Fibroblast of skin of left quadriceps (primary cell): ENCODE results near the gene BTBD6.
"Not testable (repeated sequence)": the region's sequence is repeated elsewhere in the genome, so short reads cannot be mapped to it uniquely, and the experiment has no call there.

Source experiments
- DNase-seq, 2 experiments: peaks; one replicate each; pipeline ENCODE4 v3.0.0-alpha.2; 2013; ENCODE audit warnings: low read depth in 2 of 2

Gene BTBD6

GRCh38 chr14:105294142-105294597 lies 45.8 kb downstream of the BTBD6 start:
- DNase-seq: no peak

- not testable (repeated sequence) for DNase-seq
These were observed 49.0 kb downstream of the BTBD6 start for GRCh38 chr14:105297311-105297710.

- DNase-seq: no peak
These were observed 51.6 kb downstream of the BTBD6 start for GRCh38 chr14:105299654-105300541.
